A673 (cell line): ENCODE measurements around the gene APOBEC4. TPM values are rescaled to one million over a fixed set of nuclear protein-coding genes. Genes with fewer than 3 reads are reported as not detected.

Experiments used
- BruUV-seq: library from RNA; stranded (reverse); fragments of 400-500 nt; replicated peaks from 2 replicates; lab custom pipeline; 2021; lab: Mats Ljungman, UMichigan
- CTCF ChIA-PET: fragments of 300-600 bp; sonication (Branson Sonifier 250); formaldehyde crosslinking; loops from one replicate; lab custom pipeline; 2022; ENCODE audit warnings: antibody characterized with exemption; lab: Charles Lee
- POLR2A ChIA-PET: fragments of 300-600 bp; sonication (Branson Sonifier 250); formaldehyde crosslinking; loops from one replicate; lab custom pipeline; 2022; ENCODE audit warnings: antibody characterized with exemption; ENCODE audit not compliant: low non-redundant PET; lab: Charles Lee
- DNase-seq: peaks from one replicate; pipeline ENCODE4 v3.0.0-alpha.2; 2015; ENCODE audit warnings: low spot score
- H3K27ac ChIP-seq: fragments of 200-600 bp; sonication (generic); 2 replicates; pipeline ENCODE4 v1.5.1; 2016; ENCODE audit warnings: mixed run types, low read depth, mild to moderate bottlenecking, mixed read lengths, antibody characterized with exemption, low read length; ENCODE audit not compliant: poor library complexity, severe bottlenecking
- H3K27me3 ChIP-seq: fragments of 200-600 bp; sonication (generic); replicated peaks from 2 replicates; pipeline ENCODE4 v1.6.1; 2017; ENCODE audit warnings: mixed run types, low read depth, mild to moderate bottlenecking, mixed read lengths, antibody characterized with exemption, low read length; ENCODE audit not compliant: insufficient read depth, poor library complexity
- H3K36me3 ChIP-seq: fragments of 200-600 bp; sonication (generic); 2 replicates; pipeline ENCODE4 v1.6.1; 2016; ENCODE audit warnings: mixed run types, mild to moderate bottlenecking, mixed read lengths, antibody characterized with exemption, low read length; ENCODE audit not compliant: insufficient read depth, poor library complexity, severe bottlenecking
- H3K4me1 ChIP-seq: fragments of 200-600 bp; sonication (generic); 2 replicates; pipeline ENCODE4 v1.6.1; 2017; ENCODE audit warnings: mixed run types, mild to moderate bottlenecking, mixed read lengths, antibody characterized with exemption, low read length; ENCODE audit not compliant: insufficient read depth, poor library complexity, severe bottlenecking
- H3K4me3 ChIP-seq: fragments of 200-600 bp; sonication (generic); 2 replicates; pipeline ENCODE4 v1.5.1; 2016; ENCODE audit warnings: low read depth, mixed run types, mild to moderate bottlenecking, mixed read lengths, low read length; ENCODE audit not compliant: poor library complexity, severe bottlenecking
- H3K9me3 ChIP-seq: fragments of 200-600 bp; sonication (generic); 2 replicates; pipeline ENCODE4 v1.6.1; 2016; ENCODE audit warnings: mixed run types, low read depth, mild to moderate bottlenecking, mixed read lengths, antibody characterized with exemption, low read length; ENCODE audit not compliant: poor library complexity, severe bottlenecking
- EZH2 ChIP-seq: fragments of 200-600 bp; sonication (generic); IDR thresholded peaks from 2 replicates; pipeline ENCODE4 v1.6.1; 2017; ENCODE audit warnings: borderline replicate concordance, low read depth, mild to moderate bottlenecking, mixed read lengths, antibody characterized with exemption, low read length; ENCODE audit not compliant: poor library complexity, severe bottlenecking
- intact Hi-C: fragments of 100-400 bp; cut with micrococcal nuclease; formaldehyde crosslinking; loops from one replicate; pipeline ENCODE4 v1.10.0; 2022; ENCODE audit not compliant: unreplicated experiment
- total RNA-seq: library from RNA; stranded (reverse); gene quantifications from 2 replicates; pipeline ENCODE4 v1.2.3, GENCODE V29; 2021
- TF ChIP-seq, protein P1 (sequence below): fragments of 300-800, 200-600 bp; sonication (generic); conservative IDR thresholded peaks from 2 replicates; pipeline ENCODE4 v1.5.1; 2017; ENCODE audit warnings: low read depth, mild to moderate bottlenecking, antibody characterized with exemption, low read length, moderate library complexity, mixed read lengths

APOBEC4 gene
- total RNA-seq, 1 experiment from 2014 or later = not detected

- Histone ChIP-seq H3K36me3 (no peaks in the 10 kb centered on the region), H3K27me3 (no peaks in the 10 kb centered on the region), H3K9me3 (peaks cover 6% of the 10 kb centered on the region), H3K27ac (no peak overlapping the region), H3K4me3 (no peak overlapping the region), H3K4me1 (peaks cover 6% of the 10 kb centered on the region)
- ChIA-PET POLR2A (no interaction called here), CTCF (interaction anchor here (1.0 kb wide), 1 partner anchor 20 kb away, joined by 3 read pairs; no protein-coding TSS in a partner anchor)
- TF ChIP-seq, protein P1, sequence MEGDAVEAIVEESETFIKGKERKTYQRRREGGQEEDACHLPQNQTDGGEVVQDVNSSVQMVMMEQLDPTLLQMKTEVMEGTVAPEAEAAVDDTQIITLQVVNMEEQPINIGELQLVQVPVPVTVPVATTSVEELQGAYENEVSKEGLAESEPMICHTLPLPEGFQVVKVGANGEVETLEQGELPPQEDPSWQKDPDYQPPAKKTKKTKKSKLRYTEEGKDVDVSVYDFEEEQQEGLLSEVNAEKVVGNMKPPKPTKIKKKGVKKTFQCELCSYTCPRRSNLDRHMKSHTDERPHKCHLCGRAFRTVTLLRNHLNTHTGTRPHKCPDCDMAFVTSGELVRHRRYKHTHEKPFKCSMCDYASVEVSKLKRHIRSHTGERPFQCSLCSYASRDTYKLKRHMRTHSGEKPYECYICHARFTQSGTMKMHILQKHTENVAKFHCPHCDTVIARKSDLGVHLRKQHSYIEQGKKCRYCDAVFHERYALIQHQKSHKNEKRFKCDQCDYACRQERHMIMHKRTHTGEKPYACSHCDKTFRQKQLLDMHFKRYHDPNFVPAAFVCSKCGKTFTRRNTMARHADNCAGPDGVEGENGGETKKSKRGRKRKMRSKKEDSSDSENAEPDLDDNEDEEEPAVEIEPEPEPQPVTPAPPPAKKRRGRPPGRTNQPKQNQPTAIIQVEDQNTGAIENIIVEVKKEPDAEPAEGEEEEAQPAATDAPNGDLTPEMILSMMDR = no peak
- TF ChIP-seq EZH2 = no peak
- BruUV-seq = no TSS peak
- intact Hi-C loops = no loop called here
- no peak for DNase-seq
These were observed 22.3 kb upstream of the APOBEC4 start for GRCh38 chr1:183675381-183675780.

GRCh38 chr1:183674886-183675285, 21.8 kb upstream of the APOBEC4 start:
- no peak for DNase-seq
- TF ChIP-seq, protein P1 = no peak
- no peak for TF ChIP-seq EZH2
- H3K27ac ChIP-seq = no peak overlapping the region
- intact Hi-C loops = no loop called here
- ChIA-PET CTCF (interaction anchor here (1.0 to 1.4 kb wide), 2 partner anchors 10 to 20 kb away, joined by 3 to 5 read pairs; no protein-coding TSS in a partner anchor), POLR2A (no interaction called here)
- H3K9me3 ChIP-seq = peaks cover 6% of the 10 kb centered on the region
- peaks cover 6% of the 10 kb centered on the region for H3K4me1 ChIP-seq
- no peaks in the 10 kb centered on the region for H3K27me3 ChIP-seq
- no peaks in the 10 kb centered on the region for H3K36me3 ChIP-seq
- no TSS peak for BruUV-seq
- no peak overlapping the region for H3K4me3 ChIP-seq

DNA sequence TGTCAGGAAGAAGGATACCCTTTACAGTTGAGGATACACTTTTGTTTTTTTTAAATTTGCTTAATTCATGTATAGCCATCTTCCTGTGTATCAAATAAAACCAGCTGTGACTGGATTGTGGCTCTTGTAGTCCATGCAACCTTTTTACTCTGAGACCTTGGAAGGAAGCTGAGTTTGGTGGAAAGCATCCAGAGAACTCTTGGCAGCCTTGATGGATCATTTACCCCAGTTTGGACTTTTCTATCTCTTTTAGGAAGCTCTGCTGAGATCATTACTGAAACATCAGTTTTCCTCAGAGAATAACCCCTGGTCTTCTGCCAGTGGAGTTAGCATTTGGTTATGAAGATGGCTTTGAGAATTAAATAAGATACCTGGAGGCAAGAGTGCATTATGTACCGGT, 21.2 kb upstream of the APOBEC4 start:
- intact Hi-C loops = no loop called here
- Histone ChIP-seq H3K4me3 (no peak overlapping the region), H3K27me3 (no peaks in the 10 kb centered on the region), H3K27ac (no peak overlapping the region), H3K9me3 (peaks cover 6% of the 10 kb centered on the region), H3K36me3 (no peaks in the 10 kb centered on the region), H3K4me1 (peaks cover 6% of the 10 kb centered on the region)
- ChIA-PET POLR2A (no interaction called here), CTCF (interaction anchor here (1.4 kb wide), 1 partner anchor 10 kb away, joined by 5 read pairs; no protein-coding TSS in a partner anchor)
- TF ChIP-seq, protein P1 = no peak
- TF ChIP-seq EZH2 = no peak
- no TSS peak for BruUV-seq
- no peak for DNase-seq
